Right forelimb (tissue), 1 donor: ENCODE data around the gene P2RY8.
"Not testable (repeated sequence)": the region's sequence is repeated elsewhere in the genome, so short reads cannot be mapped to it uniquely, and the experiment has no call there.

ENCODE experiments used
- DNase-seq: peaks from one replicate; pipeline ENCODE4 v3.0.0-alpha.2; 2018

The P2RY8 gene

GRCh38 chrX:1516596-1517104, 20.3 kb downstream of the P2RY8 start:
- DNase-seq = no peak

- no peak for DNase-seq
Observed at GRCh38 chrX:1511829-1512228, 25.2 kb downstream of the P2RY8 start.

DNA sequence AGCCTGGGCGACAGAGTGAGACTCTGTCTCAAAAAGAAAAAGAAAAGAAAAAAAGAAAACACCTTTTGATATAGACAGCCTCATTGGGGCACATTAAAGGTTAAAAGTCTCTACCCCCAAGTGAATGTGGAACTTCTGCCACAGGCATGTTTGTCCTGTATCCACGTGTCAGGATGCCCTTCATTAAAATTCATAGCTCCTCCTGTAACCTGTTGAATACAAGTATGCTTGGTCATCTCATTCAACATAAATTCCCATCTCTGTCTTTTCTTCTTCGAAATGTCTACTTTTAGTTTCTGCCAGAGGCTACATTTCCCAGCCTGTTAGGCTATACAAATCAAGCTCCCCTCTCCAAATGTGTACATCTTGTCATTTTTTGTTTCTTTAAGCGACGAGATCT, 25.8 kb downstream of the P2RY8 start:
- no peak for DNase-seq

GRCh38 chrX:1507511-1508463, 29.2 kb downstream of the P2RY8 start:
- no peak for DNase-seq

DNA sequence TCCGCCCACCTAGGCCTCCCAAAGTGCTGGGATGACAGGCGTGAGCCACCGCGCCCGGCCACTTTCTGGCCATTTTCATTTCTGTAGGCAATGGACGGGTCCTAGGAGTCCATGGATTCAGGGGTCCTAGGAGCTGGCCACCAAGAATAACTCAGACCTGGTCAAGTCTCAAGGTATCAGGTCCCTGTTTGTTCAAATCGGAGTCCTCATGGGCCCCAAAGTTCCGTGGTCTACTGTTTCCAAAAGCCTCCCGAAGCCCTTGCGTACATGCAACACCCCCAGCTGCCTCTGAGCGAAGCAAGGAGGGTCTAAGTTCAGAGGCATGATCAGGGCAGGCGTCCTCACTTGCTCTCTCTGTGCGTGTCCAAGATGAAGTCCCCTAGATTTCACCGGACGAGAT, 30.1 kb downstream of the P2RY8 start:
- DNase-seq = no peak

DNA sequence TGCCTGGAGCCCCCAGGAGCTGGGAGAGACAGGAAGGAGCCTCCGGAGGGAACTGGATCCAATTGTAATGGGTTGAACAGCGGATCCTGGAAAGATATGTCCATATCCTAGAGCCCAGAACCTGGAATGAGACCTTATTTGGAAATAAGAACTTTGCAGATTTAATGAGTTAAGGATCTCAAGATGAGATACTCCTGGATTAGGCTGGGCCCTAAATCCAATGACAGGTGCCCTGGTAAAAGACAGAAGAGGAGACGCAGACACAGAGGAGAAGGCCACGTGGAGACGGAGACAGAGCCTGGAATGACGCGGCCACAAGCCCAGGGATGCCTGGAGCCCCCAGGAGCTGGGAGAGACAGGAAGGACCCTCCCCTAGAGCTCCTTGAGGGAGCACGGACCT, 34.1 kb downstream of the P2RY8 start:
- DNase-seq = no peak

GRCh38 chrX:1502241-1502640, 34.7 kb downstream of the P2RY8 start:
- no peak for DNase-seq

GRCh38 chrX:1500701-1501624, 36.0 kb downstream of the P2RY8 start:
- DNase-seq = no peak

DNA sequence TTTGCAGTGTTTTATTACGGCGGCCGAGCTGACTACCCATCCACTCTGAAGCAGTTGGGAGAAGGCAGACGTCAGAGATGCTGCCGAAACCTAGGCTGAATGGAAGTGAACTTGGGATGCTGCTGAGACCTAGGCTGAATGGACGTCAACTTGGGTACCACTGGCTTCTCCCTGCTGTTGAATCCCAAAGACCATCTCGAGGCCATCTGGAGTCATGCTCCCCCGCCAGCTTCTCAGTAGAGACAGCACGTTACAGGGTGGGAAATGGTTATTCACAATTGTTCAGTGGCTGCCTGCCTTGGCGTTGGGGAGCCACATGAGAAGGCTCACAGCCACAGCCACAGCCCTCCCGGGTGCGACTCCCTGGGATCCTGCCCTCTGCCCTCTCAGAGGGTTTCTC, 40.9 kb downstream of the P2RY8 start:
- DNase-seq = no peak

DNA sequence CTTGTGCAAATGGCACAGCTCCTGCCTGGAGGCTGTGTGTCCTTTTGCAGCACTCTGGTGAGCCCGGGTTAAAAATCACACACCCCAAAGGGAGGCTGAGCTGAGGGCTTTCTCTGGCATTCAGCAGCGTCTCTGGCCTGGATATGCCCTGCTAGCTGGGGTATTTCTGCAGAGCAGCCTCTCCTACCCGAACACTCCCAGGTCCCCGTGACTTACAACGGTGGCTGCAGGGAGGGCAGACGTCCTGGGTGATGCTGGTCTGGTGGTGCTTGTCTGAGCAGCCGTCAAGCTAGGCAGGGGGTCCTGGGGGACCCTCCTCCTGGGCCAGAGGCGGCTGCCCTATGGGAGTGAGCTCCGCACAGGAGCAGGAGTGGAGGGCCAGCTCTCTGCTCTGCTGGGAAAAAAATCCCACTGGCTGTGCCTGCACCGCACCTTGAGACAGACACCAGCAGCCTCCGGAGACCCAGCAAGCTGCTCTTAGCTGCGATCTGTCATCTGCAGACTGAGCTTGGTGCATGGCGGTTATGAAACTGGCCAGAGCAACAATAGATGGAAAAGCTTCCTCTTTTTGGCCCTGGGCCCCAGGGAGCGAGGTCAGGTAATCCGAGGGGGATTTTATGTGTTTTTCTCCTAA, 43.0 kb downstream of the P2RY8 start:
- DNase-seq = no peak

DNA sequence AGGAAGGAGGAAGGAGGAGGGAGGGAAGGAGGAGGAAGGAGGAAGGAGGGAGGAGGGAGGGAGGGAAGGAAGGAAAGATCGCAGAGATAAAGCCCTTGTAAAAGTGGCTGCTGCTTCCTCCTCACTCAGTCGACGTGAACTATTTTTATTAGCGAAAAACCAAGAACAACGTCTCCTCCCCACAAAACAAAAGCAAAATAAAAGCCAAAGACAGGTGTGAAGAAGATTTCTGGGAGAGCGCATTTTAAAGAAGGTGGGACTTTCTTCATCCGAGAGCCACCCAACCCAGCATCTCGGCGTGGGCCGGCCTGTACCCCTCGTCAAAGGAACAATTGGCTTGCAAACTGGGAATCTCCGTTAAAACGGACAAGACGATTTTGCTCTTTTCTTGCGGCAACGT, 43.6 kb downstream of the P2RY8 start:
- no peak for DNase-seq

GRCh38 chrX:1492421-1493012, 44.5 kb downstream of the P2RY8 start:
- DNase-seq = no peak

DNA sequence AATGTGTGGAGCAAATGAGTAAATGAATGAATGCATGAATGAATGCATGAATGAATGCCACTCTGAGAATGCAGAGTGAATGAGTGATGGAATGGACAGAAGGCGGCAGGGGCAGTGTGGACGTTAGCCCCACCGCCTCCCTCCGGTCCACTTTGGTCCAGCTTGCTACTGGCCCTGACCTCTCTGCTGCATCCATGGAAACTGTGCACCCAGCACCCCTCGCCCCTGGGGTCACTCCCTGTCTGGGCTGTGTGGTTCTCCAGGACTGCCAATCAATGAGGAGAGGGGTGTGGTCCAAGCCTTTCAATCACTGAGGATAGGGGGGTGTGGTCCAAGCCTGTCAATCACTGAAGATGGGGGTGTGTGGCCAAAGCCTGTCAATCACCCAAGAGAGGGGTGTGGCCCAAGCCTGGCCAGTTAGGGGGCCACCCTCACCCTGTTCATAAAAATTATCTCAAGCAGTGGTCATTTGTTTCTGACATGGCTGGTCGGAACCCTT, 45.1 kb downstream of the P2RY8 start:
- DNase-seq = no peak

- not testable (repeated sequence) for DNase-seq
Observed at GRCh38 chrX:1491248-1491647, 45.7 kb downstream of the P2RY8 start.

- DNase-seq = not testable (repeated sequence)
Observed at GRCh38 chrX:1490723-1491122, 46.3 kb downstream of the P2RY8 start.

DNA sequence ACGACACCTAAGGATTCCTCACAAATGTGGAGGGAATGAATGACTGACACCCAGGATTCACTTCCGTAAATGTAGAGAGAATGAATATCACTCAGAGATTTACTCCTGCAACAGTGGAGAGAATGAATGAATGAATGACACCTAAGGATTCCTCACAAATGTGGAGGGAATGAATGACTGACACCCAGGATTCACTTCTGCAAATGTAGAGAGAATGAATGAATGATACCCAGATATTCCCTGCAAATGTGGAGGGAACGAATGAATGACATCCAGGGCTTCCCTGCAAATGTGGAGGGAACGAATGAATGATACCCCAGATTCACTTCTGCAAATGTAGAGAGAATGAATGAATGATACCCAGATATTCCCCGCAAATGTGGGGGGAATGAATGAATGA, 47.6 kb downstream of the P2RY8 start:
- DNase-seq = not testable (repeated sequence)

DNA sequence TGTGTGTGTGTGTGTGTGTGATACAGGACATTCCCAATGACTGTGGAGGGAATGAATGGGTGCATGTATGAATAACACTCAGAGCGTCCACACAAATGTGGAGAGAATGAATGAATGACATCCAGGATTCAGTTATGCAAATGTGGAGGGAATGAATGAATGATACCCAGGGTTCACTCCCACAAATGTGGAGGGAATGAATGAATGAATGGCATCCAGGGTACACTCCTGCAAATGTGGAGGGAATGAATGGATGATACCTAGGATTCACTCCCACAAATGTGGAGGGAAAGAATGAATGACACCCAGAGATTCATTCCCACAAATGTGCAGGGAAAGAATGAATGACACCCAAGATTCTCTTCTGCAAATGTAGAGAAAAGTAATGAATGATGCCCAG, 48.2 kb downstream of the P2RY8 start:
- DNase-seq = no peak

DNA sequence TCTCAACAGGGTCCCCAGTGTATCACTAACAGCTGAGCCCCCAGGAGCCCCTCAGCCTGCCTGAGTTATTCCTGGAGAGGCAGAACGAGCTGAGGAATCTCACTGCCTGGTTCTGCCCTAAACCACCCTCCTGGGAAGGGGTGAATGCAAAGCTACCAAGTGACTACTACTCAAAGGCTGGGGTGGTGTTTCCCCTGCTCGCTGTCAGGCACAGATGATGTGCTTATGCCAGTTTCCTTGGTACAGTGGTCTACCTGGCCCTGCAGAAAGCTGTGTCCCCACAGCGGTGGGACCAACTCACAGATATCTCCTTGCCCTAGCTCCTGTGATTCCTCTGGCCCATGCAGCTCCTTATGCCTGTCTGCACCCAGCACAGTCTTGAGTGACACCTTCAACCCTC, 48.8 kb downstream of the P2RY8 start:
- no peak for DNase-seq

- DNase-seq = no peak
Observed at GRCh38 chrX:1487401-1487800, 49.6 kb downstream of the P2RY8 start.

GRCh38 chrX:1486749-1487361, 50.1 kb downstream of the P2RY8 start:
- DNase-seq = no peak

DNA sequence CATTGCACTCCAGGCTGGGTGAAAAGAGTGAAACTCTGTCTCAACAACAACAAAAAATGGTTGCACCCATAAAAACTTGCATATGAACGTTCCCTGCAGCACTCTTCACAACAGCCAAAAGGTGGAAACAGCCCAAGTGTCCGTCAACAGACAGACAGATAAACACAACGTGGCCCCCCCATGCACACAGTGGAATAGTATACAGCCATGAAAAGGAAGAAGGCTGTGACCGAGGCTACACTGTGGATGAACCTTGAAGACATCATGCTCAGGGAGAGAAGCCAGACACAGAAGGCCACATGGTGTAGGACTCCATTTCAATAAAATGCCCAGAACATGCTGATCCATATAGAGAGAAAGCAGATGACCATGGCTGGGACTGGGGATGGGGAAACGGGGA, 50.8 kb downstream of the P2RY8 start:
- DNase-seq = no peak

DNA sequence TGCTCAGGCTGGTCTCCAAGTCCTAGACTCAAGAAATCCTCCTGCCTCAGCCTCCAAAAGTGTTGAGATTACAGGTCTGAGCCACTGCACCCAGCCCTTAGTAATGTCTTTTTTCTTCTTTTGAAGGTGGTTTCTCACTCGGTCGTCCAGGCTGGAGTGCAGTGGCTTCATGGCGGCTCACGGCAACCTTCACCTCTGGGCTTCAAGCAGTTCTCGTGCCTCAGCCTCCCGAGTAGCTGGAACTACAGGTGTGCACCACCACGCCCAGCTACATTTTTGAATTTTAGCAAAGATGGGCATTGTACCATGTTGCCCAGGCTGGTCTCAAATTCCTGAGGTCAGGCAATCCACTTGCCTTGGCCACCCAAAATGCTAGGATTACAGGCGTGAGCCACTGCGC, 52.0 kb downstream of the P2RY8 start:
- no peak for DNase-seq
